ENCODE data around the gene HSPB6.

Gene HSPB6

DNA sequence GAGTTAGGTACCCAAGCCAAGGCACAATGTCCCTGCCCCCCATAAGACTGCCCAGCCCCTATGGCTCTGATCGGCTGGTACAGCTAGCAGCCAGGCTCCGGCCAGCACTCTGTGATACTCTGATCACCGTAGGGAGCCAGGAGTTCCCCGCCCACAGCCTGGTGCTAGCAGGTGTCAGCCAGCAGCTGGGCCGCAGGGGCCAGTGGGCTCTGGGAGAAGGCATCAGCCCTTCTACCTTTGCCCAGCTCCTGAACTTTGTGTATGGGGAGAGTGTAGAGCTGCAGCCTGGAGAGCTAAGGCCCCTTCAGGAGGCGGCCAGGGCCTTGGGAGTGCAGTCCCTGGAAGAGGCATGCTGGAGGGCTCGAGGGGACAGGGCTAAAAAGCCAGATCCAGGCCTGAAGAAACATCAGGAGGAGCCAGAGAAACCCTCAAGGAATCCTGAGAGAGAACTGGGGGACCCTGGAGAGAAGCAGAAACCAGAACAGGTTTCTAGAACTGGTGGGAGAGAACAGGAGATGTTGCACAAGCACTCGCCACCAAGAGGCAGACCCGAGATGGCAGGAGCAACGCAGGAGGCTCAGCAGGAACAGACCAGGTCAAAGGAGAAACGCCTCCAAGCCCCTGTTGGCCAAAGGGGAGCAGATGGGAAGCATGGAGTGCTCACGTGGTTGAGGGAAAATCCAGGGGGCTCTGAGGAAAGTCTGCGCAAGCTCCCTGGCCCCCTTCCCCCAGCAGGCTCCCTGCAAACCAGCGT is 42.1 kb downstream of the HSPB6 start:
- DNase-seq (ENCODE audit: low read depth): no peak

DNA sequence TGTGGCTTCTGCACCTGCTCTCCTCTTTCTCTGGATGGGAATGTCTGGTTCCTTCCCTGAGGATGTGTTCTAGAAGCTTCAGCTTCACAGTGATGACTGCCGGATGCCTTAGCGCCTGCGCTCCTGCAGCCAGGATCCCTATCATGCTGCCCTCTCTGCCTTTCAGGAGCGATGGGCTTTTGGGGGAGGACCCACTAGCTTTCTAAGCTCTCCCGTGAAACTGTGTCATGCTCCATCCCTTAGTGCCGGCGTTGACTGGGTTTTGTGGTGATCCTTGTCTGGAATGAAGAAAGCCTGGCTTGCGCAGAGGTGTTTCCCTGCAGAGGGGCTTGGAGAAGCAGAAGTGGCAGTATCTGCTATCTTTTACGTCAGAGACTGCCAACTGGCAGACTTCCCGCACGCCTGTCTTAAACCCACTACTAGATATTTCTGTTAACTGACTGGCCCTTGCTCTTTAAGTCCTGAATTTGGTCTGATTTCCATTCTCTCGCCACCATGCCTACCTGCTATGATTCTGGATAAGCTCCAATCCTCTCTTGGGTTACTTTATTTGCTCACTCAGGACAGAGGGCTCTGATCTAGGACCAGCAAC is 42.8 kb downstream of the HSPB6 start:
- no peak for DNase-seq (ENCODE audit: low read depth)

DNA sequence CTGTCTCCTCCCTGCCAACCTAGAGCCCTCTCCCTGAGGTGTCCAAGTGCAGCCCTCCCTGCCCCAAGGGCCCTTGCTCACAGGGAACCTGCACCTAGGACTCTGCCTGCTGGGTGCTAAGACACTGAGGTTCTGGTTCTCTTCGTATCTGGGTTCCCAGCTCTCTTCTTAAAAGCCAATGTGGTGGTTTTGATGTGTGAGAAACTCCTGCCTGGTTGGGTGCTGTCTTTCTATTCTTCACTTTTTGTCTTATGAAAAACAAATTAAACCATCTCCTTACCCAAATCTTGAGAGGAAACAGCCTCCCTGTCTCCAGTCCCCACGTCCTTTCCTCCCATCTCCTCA is 43.4 kb downstream of the HSPB6 start:
- no peak for DNase-seq (ENCODE audit: low read depth)

GRCh38 chr19:35712567-35713505 is 44.0 kb downstream of the HSPB6 start:
- DNase-seq (ENCODE audit: low read depth): no peak

DNA sequence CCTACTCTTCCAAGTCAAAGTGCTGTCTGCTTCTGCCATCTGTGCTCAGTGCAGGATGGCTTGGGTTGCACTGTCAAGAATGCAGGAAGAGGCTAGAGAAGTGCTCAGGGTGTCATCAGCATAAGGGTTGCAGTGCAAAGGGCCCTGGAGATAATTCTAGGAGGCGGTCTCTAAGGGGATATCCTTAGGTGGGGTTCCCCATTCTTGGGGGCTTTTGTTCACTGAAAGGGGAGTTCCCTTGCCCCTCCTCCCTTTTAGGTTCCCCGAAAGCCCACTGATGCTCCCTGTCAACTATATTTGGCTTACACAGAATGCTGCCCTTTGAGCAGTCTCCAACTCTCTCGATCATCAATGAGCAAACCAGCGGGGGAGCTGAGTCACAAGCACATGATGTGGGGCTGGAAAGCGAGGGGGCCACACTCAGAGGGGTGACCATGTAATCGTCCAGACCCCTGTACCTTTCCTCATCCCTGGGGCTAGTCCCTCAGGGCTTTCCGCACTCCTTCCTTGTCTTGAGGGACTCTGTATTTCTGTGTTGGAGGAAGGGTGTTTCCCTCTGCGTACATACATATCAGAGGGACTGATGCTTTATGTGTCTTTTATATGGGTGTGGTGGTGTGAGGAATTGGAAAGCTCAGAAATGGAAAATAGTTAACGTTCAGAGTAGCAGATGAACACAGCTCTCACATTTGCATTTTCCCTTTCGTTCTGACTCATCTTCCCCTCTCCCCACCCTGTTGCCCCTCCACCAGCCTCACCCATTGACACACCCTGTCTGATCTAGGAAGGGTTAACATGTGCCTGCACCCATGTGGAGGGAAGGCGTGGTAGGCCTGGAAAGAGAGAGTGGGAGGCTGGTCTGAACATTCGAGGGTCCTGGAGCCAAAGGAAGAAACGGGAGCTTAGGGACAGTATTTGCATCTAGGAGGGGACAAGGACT is 45.8 kb downstream of the HSPB6 start:
- DNase-seq (ENCODE audit: low read depth): no peak

- DNase-seq (ENCODE audit: low read depth): no peak
Observed at GRCh38 chr19:35708391-35708790, 48.4 kb downstream of the HSPB6 start.
